Prostate gland (tissue), 2 donors: ENCODE measurements around the gene NCF1.
"Not testable (repeated sequence)": the region's sequence is repeated elsewhere in the genome, so short reads cannot be mapped to it uniquely, and the experiment has no call there.

Experiments
- CTCF ChIP-seq, 4 experiments: fragments of 200-600 bp in 2 of 4; fragments of 450-650 bp in 2 of 4; sonication (generic) in 2 of 4; IDR thresholded peaks; 1 replicate in 3 of 4; 2 replicates in 1 of 4; pipeline ENCODE4 v1.5.1; 2016 to 2019; ENCODE audit warnings: antibody characterized with exemption in 4 of 4, mild to moderate bottlenecking in 2 of 4, moderate library complexity in 2 of 4
- POLR2AphosphoS5 ChIP-seq: sonication (generic); formaldehyde crosslinking; IDR thresholded peaks from one replicate; pipeline ENCODE4 v1.6.1; 2017; ENCODE audit warnings: antibody characterized with exemption

- TF ChIP-seq CTCF (IDR thresholded peaks at IDR 0.05); POLR2AphosphoS5: not testable (repeated sequence)
Measured at GRCh38 chr7:74753921-74754482, 19.8 kb upstream of the NCF1 start.
